ENCODE results near the gene CHRDL1.

DNA sequence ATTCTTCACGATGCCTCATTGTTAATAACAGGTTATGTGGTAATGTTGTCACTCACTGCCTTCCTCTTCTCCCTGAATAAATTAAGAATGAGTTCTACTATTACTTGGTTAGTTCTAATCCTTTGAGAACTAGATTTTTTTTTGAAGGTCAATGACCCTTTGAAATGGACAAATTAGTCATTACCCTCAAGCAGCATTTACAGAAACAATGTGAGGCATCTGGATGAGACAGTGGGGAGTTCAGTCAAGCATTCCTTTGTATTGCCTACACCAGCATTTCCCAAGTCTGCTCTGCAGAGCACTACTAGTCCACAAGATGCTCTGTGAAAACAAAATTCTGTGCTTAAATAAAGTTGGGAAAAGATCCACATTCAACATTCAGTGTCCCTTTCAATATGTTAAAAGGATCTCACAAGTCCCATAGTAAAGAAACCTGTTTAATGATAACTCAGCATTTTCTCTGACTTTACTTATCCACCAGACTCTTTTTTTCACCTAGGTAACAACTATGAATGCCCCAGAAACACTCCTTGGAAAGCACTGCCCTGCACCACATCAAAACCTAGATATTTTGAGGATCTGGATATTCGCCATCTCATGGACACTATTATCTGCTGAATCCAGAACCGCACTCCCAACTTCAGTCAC is 60.6 kb downstream of the CHRDL1 start:
- no peak for TF ChIP-seq TAF1 (IDR thresholded peaks at IDR 0.05; ENCODE audit: low read depth, low read length)
- TF ChIP-seq POLR2A (IDR thresholded peaks at IDR 0.05; ENCODE audit: low read depth, low read length), result no peak
